K562 (cell line): ENCODE results near the gene FXYD4. TPM values are rescaled to one million over a fixed set of nuclear protein-coding genes. Genes with fewer than 3 reads are reported as not detected.

Source experiments
- NFYB ChIP-seq: IDR thresholded peaks from 2 replicates; pipeline ENCODE4 v1.6.1; 2011; ENCODE audit warnings: mild to moderate bottlenecking, moderate library complexity; ENCODE audit not compliant: insufficient read length; ENCODE audit errors: extremely low read depth
- SMARCB1 ChIP-seq: IDR thresholded peaks from 2 replicates; pipeline ENCODE4 v1.6.1; 2011; ENCODE audit warnings: improper control_type of control experiment, low read depth; ENCODE audit not compliant: insufficient read length
- TAF9B ChIP-seq: fragments of 450-650 bp; IDR thresholded peaks from 2 replicates; pipeline ENCODE4 v1.6.1; 2018; ENCODE audit warnings: mild to moderate bottlenecking; ENCODE audit not compliant: partially characterized antibody
- ZNF316 ChIP-seq: fragments of 450-650 bp; IDR thresholded peaks from 2 replicates; pipeline ENCODE4 v1.6.1; 2016
- polyA plus RNA-seq, 8 experiments: library from polyadenylated mRNA; depleted of rRNA in 4 of 8; stranded (reverse) in 5 of 8; unstranded in 3 of 8; fragments of >200 nt; fragmentation: Nextera tagmentation in 2 of 8; fragmentation: Illumina TruSeq in 1 of 8; extraction: Ambion mirVana in 2 of 8; extraction: Trizol in 1 of 8; gene quantifications; 2 replicates each; pipeline versions ENCODE4 v1.2.1 to v1.2.3, GENCODE V29; 2011 to 2014; ENCODE audit warnings: inconsistent platforms in 1 of 8, missing spikeins in 1 of 8
- total RNA-seq, 7 experiments: library from RNA; depleted of rRNA in 6 of 7; stranded (reverse); fragments of >200 nt in 6 of 7; fragmentation: Illumina TruSeq in 2 of 7; extraction: Trizol in 2 of 7; gene quantifications; 2 replicates each; pipeline versions ENCODE4 v1.2.1 to v1.2.3, GENCODE V29; 2011 to 2021; ENCODE audit warnings: low replicate concordance in 1 of 7
- TF ChIP-seq, protein P1 (sequence below): sonication (generic); formaldehyde crosslinking; IDR thresholded peaks from 2 replicates; pipeline ENCODE4 v1.8.0; 2022; ENCODE audit warnings: mild to moderate bottlenecking, low read depth, missing genetic modification reagents
- TF ChIP-seq, protein P2 (sequence below): fragments of 250-450 bp; sonication (Bioruptor Pico); IDR thresholded peaks from 2 replicates; pipeline ENCODE4 v1.8.0; 2021; ENCODE audit warnings: mild to moderate bottlenecking, moderate library complexity
- TF ChIP-seq, protein P3 (sequence below): fragments of 250-450 bp; sonication (Bioruptor Pico); IDR thresholded peaks from 2 replicates; pipeline ENCODE4 v1.8.0; 2022; ENCODE audit warnings: moderate library complexity, mild to moderate bottlenecking, inconsistent platforms
- TF ChIP-seq, protein P4 (sequence below): fragments of 450-650 bp; IDR thresholded peaks from 2 replicates; pipeline ENCODE4 v1.6.1; 2016; ENCODE audit warnings: antibody characterized with exemption
- TF ChIP-seq, protein P5 (sequence below): fragments of 200-400 bp; formaldehyde crosslinking; IDR thresholded peaks from 2 replicates; pipeline ENCODE4 v1.6.1; 2017; ENCODE audit warnings: mild to moderate bottlenecking, low read depth, low read length, moderate library complexity
- TF ChIP-seq, protein P6 (sequence below): sonication (generic); formaldehyde crosslinking; IDR thresholded peaks from 2 replicates; pipeline ENCODE4 v1.8.0; 2022; ENCODE audit warnings: missing genetic modification reagents, mild to moderate bottlenecking, borderline replicate concordance
- TF ChIP-seq, protein P7 (sequence below), 2 experiments: fragments of 450-650 bp; IDR thresholded peaks; 2 replicates each; pipeline ENCODE4 v1.6.1; 2018; ENCODE audit warnings: mild to moderate bottlenecking in 2 of 2, low read depth in 1 of 2; ENCODE audit not compliant: partially characterized antibody in 2 of 2

The FXYD4 gene
- total and polyA plus RNA-seq, 9 of the 15 experiments (the other 6 are each of a cell fraction or from before 2014, with no cell fraction given) = not detected

DNA sequence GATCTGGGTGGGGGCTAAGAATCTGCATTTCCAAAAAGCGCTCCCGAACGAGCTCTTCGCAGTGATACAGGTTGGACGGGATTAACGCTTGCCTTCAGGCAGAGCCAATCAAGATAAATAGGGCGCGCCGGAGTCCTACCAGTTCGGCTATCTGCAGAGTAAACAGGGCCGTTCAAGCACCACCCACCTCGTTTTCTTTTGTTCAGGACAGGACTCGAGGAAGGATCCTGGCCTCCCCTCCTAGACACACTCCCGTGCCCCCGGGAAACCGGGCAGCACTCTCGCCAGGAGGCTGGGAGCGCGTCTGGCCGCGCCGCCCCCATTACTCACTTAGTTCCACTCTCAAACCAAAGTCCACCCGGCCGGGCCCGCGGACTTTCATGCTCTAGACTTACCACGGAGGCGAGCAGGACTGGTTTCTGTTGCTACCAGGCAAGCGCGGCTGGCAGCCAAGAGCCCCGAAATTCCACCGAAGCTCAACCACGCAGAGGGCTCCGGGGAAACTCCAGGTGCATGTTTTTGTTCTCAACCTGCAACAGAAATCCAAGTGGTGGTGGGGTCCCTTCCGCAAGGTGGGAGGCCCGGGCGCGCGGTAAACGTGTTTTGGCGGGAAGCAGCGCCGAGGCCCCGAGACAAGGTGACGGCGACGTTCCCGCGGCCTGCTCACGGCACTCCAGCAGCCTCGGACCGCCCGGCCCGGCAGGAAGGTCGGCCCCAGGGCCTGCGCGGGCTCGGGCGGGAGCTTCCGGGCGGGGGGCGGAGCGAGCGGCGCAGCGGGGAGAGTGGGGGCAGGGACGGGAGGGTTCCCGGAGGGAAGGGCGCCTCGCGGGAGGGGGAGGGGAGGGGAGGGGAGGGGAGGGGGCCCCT lies 24.9 kb downstream of the FXYD4 start (continued):
- TF ChIP-seq, protein P1, sequence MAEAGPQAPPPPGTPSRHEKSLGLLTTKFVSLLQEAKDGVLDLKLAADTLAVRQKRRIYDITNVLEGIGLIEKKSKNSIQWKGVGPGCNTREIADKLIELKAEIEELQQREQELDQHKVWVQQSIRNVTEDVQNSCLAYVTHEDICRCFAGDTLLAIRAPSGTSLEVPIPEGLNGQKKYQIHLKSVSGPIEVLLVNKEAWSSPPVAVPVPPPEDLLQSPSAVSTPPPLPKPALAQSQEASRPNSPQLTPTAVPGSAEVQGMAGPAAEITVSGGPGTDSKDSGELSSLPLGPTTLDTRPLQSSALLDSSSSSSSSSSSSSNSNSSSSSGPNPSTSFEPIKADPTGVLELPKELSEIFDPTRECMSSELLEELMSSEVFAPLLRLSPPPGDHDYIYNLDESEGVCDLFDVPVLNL (CRISPR knock-in tag) = peak; percentile 38; the same call in 1 of the 2 replicates
- peak; percentile 49 for TF ChIP-seq NFYB
- TF ChIP-seq SMARCB1 = no peak
- TF ChIP-seq, protein P2, sequence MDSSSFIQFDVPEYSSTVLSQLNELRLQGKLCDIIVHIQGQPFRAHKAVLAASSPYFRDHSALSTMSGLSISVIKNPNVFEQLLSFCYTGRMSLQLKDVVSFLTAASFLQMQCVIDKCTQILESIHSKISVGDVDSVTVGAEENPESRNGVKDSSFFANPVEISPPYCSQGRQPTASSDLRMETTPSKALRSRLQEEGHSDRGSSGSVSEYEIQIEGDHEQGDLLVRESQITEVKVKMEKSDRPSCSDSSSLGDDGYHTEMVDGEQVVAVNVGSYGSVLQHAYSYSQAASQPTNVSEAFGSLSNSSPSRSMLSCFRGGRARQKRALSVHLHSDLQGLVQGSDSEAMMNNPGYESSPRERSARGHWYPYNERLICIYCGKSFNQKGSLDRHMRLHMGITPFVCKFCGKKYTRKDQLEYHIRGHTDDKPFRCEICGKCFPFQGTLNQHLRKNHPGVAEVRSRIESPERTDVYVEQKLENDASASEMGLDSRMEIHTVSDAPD (CRISPR knock-in tag) = no peak
- TF ChIP-seq, protein P3, sequence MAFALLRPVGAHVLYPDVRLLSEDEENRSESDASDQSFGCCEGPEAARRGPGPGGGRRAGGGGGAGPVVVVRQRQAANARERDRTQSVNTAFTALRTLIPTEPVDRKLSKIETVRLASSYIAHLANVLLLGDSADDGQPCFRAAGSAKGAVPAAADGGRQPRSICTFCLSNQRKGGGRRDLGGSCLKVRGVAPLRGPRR (CRISPR knock-in tag) = 0 out of 2 replicates have a peak, but pooled peaks have one; percentile 18
- TF ChIP-seq, protein P4, sequence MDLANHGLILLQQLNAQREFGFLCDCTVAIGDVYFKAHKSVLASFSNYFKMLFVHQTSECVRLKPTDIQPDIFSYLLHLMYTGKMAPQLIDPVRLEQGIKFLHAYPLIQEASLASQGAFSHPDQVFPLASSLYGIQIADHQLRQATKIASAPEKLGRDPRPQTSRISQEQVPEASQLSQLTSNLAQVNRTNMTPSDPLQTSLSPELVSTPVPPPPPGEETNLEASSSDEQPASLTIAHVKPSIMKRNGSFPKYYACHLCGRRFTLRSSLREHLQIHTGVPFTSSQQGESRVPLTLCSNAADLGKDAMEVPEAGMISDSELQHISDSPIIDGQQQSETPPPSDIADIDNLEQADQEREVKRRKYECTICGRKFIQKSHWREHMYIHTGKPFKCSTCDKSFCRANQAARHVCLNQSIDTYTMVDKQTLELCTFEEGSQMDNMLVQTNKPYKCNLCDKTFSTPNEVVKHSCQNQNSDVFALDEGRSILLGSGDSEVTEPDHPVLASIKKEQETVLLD = peak; percentile 23; the same call in 1 of the 2 replicates
- TF ChIP-seq, protein P5, sequence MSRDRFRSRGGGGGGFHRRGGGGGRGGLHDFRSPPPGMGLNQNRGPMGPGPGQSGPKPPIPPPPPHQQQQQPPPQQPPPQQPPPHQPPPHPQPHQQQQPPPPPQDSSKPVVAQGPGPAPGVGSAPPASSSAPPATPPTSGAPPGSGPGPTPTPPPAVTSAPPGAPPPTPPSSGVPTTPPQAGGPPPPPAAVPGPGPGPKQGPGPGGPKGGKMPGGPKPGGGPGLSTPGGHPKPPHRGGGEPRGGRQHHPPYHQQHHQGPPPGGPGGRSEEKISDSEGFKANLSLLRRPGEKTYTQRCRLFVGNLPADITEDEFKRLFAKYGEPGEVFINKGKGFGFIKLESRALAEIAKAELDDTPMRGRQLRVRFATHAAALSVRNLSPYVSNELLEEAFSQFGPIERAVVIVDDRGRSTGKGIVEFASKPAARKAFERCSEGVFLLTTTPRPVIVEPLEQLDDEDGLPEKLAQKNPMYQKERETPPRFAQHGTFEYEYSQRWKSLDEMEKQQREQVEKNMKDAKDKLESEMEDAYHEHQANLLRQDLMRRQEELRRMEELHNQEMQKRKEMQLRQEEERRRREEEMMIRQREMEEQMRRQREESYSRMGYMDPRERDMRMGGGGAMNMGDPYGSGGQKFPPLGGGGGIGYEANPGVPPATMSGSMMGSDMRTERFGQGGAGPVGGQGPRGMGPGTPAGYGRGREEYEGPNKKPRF = no peak
- TF ChIP-seq ZNF316 = peak; percentile 60; the same call in 1 of the 2 replicates
- TF ChIP-seq, protein P6, sequence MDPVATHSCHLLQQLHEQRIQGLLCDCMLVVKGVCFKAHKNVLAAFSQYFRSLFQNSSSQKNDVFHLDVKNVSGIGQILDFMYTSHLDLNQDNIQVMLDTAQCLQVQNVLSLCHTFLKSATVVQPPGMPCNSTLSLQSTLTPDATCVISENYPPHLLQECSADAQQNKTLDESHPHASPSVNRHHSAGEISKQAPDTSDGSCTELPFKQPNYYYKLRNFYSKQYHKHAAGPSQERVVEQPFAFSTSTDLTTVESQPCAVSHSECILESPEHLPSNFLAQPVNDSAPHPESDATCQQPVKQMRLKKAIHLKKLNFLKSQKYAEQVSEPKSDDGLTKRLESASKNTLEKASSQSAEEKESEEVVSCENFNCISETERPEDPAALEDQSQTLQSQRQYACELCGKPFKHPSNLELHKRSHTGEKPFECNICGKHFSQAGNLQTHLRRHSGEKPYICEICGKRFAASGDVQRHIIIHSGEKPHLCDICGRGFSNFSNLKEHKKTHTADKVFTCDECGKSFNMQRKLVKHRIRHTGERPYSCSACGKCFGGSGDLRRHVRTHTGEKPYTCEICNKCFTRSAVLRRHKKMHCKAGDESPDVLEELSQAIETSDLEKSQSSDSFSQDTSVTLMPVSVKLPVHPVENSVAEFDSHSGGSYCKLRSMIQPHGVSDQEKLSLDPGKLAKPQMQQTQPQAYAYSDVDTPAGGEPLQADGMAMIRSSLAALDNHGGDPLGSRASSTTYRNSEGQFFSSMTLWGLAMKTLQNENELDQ (CRISPR knock-in tag) = peak; percentile 89; the same call in 1 of the 2 replicates
- TF ChIP-seq, protein P7, sequence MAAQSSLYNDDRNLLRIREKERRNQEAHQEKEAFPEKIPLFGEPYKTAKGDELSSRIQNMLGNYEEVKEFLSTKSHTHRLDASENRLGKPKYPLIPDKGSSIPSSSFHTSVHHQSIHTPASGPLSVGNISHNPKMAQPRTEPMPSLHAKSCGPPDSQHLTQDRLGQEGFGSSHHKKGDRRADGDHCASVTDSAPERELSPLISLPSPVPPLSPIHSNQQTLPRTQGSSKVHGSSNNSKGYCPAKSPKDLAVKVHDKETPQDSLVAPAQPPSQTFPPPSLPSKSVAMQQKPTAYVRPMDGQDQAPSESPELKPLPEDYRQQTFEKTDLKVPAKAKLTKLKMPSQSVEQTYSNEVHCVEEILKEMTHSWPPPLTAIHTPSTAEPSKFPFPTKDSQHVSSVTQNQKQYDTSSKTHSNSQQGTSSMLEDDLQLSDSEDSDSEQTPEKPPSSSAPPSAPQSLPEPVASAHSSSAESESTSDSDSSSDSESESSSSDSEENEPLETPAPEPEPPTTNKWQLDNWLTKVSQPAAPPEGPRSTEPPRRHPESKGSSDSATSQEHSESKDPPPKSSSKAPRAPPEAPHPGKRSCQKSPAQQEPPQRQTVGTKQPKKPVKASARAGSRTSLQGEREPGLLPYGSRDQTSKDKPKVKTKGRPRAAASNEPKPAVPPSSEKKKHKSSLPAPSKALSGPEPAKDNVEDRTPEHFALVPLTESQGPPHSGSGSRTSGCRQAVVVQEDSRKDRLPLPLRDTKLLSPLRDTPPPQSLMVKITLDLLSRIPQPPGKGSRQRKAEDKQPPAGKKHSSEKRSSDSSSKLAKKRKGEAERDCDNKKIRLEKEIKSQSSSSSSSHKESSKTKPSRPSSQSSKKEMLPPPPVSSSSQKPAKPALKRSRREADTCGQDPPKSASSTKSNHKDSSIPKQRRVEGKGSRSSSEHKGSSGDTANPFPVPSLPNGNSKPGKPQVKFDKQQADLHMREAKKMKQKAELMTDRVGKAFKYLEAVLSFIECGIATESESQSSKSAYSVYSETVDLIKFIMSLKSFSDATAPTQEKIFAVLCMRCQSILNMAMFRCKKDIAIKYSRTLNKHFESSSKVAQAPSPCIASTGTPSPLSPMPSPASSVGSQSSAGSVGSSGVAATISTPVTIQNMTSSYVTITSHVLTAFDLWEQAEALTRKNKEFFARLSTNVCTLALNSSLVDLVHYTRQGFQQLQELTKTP (IDR thresholded peaks at IDR 0.05; ENCODE audit: low read depth in 1 of 2, partially characterized antibody in 2 of 2) = no peak
- peak; percentile 54 for TF ChIP-seq TAF9B
